ENCODE data around the gene RGL1. TPM values are rescaled to one million over a fixed set of nuclear protein-coding genes. Genes with fewer than 3 reads are reported as not detected.
"Not testable (repeated sequence)": the region's sequence is repeated elsewhere in the genome, so short reads cannot be mapped to it uniquely, and the experiment has no call there.

RGL1 gene
- total RNA-seq, 4 donors from 2014 or later, result 4.0 to 5.1 (median 4.8) TPM

DNA sequence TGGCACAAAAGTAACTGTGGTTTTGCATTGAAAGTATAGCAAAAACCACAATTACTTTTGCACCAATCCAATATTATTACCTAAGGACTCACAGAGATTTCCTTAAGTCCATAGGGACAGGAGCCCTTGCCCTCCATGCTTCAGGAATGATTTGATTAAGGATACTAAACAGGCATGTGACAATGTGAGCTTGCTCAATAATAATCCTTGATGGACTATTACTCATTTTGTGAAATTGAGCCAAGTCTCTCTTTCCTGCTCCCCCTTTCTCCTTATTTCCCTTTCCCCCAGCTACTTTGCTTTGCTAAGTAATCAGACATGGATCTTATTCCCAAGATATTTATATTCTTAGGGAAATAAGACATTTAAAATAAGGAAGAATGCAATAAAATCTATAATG, 21.6 kb upstream of the RGL1 start:
- no peak overlapping the region for H3K27ac ChIP-seq
- in situ Hi-C loops (cut with MboI; ENCODE audit: low sequenced_read_pairs in 4 of 4), result no loop called here
- H3K27me3 ChIP-seq, result no peaks in the 10 kb centered on the region
- H3K36me3 ChIP-seq, result no peaks in the 10 kb centered on the region
- H3K4me3 ChIP-seq, result no peak overlapping the region
- H3K4me1 ChIP-seq, result peaks cover 0 to 14% of the 10 kb centered on the region in 2 donors
- no peaks in the 10 kb centered on the region for H3K9me3 ChIP-seq
- ATAC-seq, result no peak
- TF ChIP-seq POLR2A (IDR thresholded peaks at IDR 0.05), result no peak
- TF ChIP-seq, protein P1, sequence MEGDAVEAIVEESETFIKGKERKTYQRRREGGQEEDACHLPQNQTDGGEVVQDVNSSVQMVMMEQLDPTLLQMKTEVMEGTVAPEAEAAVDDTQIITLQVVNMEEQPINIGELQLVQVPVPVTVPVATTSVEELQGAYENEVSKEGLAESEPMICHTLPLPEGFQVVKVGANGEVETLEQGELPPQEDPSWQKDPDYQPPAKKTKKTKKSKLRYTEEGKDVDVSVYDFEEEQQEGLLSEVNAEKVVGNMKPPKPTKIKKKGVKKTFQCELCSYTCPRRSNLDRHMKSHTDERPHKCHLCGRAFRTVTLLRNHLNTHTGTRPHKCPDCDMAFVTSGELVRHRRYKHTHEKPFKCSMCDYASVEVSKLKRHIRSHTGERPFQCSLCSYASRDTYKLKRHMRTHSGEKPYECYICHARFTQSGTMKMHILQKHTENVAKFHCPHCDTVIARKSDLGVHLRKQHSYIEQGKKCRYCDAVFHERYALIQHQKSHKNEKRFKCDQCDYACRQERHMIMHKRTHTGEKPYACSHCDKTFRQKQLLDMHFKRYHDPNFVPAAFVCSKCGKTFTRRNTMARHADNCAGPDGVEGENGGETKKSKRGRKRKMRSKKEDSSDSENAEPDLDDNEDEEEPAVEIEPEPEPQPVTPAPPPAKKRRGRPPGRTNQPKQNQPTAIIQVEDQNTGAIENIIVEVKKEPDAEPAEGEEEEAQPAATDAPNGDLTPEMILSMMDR (IDR thresholded peaks at IDR 0.05 in 4 of 5, conservative IDR thresholded peaks at IDR 0.05 in 1 of 5), result no peak
- intact Hi-C loops (cut with DNase I; ENCODE audit: low total_unique reads), result no loop called here
- no peak for DNase-seq

DNA sequence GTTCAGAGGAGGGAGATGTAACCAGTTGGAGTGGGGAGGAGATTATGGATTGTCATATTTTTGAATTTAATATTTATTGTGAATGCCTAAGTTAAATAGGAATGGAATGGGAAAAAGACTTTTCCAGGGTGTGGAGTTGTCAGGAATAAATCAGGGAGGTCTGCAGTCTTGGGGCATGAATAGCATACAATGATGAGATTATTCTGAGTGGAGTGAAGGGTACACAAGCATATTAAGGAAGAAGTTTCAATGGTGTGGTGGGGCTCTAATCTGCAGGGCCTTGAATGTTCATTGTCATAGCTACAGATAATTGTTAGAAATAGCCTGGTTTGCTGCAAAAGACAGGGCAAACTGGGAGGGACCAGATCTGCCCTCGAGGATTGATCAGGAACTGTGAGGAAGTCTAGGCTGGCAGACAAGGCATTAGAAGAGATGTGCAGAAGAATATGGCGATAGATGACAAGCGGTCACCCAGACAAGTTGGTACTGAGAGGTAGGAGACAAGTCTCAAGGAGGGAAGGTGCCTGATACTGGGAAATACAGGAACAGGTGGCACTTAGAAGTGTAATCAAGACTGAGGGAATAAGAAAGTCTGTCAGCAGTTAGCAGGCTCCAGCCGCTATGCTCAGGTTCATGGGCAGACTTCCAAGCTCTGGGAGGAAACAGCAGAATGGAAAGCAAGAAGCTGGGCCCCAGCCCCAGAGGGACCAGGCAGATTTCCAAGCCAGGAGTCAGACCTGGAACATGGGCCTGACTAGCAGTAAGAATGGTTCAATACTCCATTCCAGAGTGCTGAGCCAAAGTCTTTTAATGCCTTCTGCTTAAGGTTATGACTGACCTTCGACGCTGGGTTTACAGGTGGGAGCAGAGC, 20.9 kb upstream of the RGL1 start:
- Histone ChIP-seq H3K4me1 (peaks cover 0 to 14% of the 10 kb centered on the region in 2 donors), H3K36me3 (no peaks in the 10 kb centered on the region), H3K27me3 (no peaks in the 10 kb centered on the region), H3K27ac (no peak overlapping the region), H3K4me3 (no peak overlapping the region), H3K9me3 (no peaks in the 10 kb centered on the region)
- DNase-seq (peak; percentile 25), ATAC-seq (peak; percentile 54 to 76)
- TF ChIP-seq, protein P1 (IDR thresholded peaks at IDR 0.05 in 4 of 5, conservative IDR thresholded peaks at IDR 0.05 in 1 of 5), result no peak
- no peak for TF ChIP-seq POLR2A (IDR thresholded peaks at IDR 0.05)
- intact Hi-C loops (cut with DNase I; ENCODE audit: low total_unique reads) (no loop called here), in situ Hi-C loops (cut with MboI; ENCODE audit: low sequenced_read_pairs in 4 of 4) (no loop called here)

DNA sequence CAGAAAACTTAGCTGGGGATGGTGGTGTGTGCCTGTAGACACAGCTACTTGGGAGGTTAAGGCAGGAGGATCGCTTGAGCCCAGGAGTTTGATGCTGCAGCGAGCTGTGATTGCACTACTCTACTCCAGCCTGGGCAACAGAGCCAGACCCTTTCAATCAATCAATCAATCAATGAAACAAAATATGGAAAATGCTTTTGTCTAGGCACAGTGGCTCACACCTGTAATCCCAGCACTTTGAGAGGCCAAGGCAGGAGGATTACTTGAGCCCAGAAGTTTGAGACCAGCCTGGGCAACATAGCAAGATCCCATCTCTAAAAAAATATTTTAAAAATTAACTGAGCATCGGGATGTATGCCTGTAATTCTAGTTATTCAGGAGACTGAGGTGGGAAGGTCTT, 19.0 kb upstream of the RGL1 start:
- ATAC-seq; in situ Hi-C loops (cut with MboI; ENCODE audit: low sequenced_read_pairs in 4 of 4); H3K27me3 ChIP-seq; DNase-seq; intact Hi-C loops (cut with DNase I; ENCODE audit: low total_unique reads); H3K27ac ChIP-seq; H3K36me3 ChIP-seq; H3K4me3 ChIP-seq; H3K9me3 ChIP-seq: not testable (repeated sequence)
- peaks cover 0 to 14% of the 10 kb centered on the region in 2 donors for H3K4me1 ChIP-seq

DNA sequence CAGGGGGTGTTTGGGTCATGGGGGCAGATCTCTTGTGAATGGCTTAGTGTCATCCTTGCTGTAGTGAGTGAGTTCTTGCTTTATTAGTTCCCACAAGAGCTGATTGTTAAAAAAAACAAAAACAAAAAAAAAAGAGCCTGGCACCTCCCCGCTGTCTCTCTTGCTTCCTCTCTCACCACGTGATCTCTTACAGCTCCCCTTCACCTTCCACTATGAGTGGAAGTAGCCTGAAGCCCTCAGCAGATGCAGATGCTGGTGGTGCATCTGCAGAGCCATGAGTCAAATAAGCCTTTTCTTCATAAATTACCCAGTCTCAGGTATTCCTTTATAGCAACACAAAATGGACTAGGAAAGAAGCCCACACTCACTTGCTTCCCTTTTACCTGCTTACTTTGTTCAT, 17.2 kb upstream of the RGL1 start:
- H3K9me3 ChIP-seq, result no peaks in the 10 kb centered on the region
- no peaks in the 10 kb centered on the region for H3K36me3 ChIP-seq
- TF ChIP-seq, protein P1 (IDR thresholded peaks at IDR 0.05 in 4 of 5, conservative IDR thresholded peaks at IDR 0.05 in 1 of 5), result no peak
- TF ChIP-seq POLR2A (IDR thresholded peaks at IDR 0.05), result no peak
- DNase-seq, result no peak
- no peak for ATAC-seq
- peaks cover 0 to 14% of the 10 kb centered on the region in 2 donors for H3K4me1 ChIP-seq
- no peak overlapping the region for H3K4me3 ChIP-seq
- no peak overlapping the region for H3K27ac ChIP-seq
- in situ Hi-C loops (cut with MboI; ENCODE audit: low sequenced_read_pairs in 4 of 4) (no loop called here), intact Hi-C loops (cut with DNase I; ENCODE audit: low total_unique reads) (no loop called here)
- H3K27me3 ChIP-seq, result no peaks in the 10 kb centered on the region

DNA sequence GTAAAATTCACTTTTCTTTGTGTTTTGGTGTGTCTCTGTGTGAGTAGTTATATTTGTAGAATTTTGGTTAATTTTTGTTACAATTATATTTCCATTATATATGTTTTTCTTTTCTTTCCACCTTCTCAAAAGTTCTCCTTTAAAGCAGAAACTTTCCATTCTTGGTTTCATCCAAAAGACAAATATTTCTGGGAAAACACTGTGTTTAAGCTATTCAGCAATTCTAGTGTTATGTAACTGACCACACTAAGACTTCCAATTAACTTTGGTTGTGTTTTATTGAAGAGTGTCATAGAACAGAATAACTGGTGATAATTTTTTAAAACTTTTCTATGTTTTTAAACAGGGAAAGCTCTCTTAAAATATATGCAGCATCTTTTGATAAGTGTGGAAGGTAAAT, 13.6 kb upstream of the RGL1 start:
- in situ Hi-C loops (cut with MboI; ENCODE audit: low sequenced_read_pairs in 4 of 4), result no loop called here

More for the DNA sequence above, 13.6 kb upstream of the RGL1 start:
- no peak overlapping the region for H3K4me3 ChIP-seq
- no peak for ATAC-seq
- TF ChIP-seq, protein P1 (IDR thresholded peaks at IDR 0.05 in 4 of 5, conservative IDR thresholded peaks at IDR 0.05 in 1 of 5), result no peak
- TF ChIP-seq POLR2A (IDR thresholded peaks at IDR 0.05), result no peak
- H3K4me1 ChIP-seq, result no peaks in the 10 kb centered on the region
- intact Hi-C loops (cut with DNase I; ENCODE audit: low total_unique reads), result no loop called here
- H3K9me3 ChIP-seq, result no peaks in the 10 kb centered on the region
- DNase-seq, result no peak
- no peaks in the 10 kb centered on the region for H3K36me3 ChIP-seq
- H3K27ac ChIP-seq, result no peak overlapping the region
- H3K27me3 ChIP-seq, result no peaks in the 10 kb centered on the region
